IMR-90 (cell line): ENCODE results near the gene ELMO1. TPM values are rescaled to one million over a fixed set of nuclear protein-coding genes. Genes with fewer than 3 reads are reported as not detected.

Experiments used
- ATAC-seq: fragments of 200-7000 bp; cut with Tn5 transposase; 2 replicates; pipeline ENCODE4 v1.9.1; 2020; ENCODE audit warnings: low read depth, mild to moderate bottlenecking, moderate library complexity
- BruUV-seq: library from RNA; stranded (reverse); fragments of 400-500 nt; replicated peaks from 2 replicates; lab custom pipeline; 2021; lab: Mats Ljungman, UMichigan
- CTCF ChIA-PET: fragments of 300-600 bp; formaldehyde crosslinking; extraction: SDS; loops from one replicate; lab custom pipeline; 2021; ENCODE audit warnings: antibody characterized with exemption; lab: Yijun Ruan, JAX
- POLR2A ChIA-PET: fragments of 300-600 bp; sonication (Branson Sonifier 250); formaldehyde crosslinking; loops from one replicate; lab custom pipeline; 2022; ENCODE audit warnings: antibody characterized with exemption; ENCODE audit not compliant: unreplicated experiment; lab: Charles Lee
- DNase-seq: peaks from one replicate; pipeline ENCODE4 v3.0.0; 2013
- H2AFZ ChIP-seq: replicated peaks from 2 replicates; pipeline ENCODE3; 2013; ENCODE audit warnings: low read length, mild to moderate bottlenecking; ENCODE audit not compliant: poor library complexity
- H2AK5ac ChIP-seq: 2 replicates; pipeline ENCODE4 v1.6.1; 2013; ENCODE audit warnings: low read depth, low read length, inconsistent platforms
- H2AK9ac ChIP-seq: replicated peaks from 2 replicates; pipeline ENCODE3; 2013; ENCODE audit warnings: mild to moderate bottlenecking, low read depth, low read length, moderate library complexity; ENCODE audit not compliant: poor library complexity
- H2BK120ac ChIP-seq: 2 replicates; pipeline ENCODE4 v1.6.1; 2013; ENCODE audit warnings: low read depth, low read length, inconsistent platforms
- H2BK15ac ChIP-seq: 3 replicates; pipeline ENCODE4 v1.6.1; 2013; ENCODE audit warnings: low read depth, low read length, inconsistent platforms
- H2BK20ac ChIP-seq: 2 replicates; pipeline ENCODE4 v1.6.1; 2013; ENCODE audit warnings: low read depth, mild to moderate bottlenecking, inconsistent platforms, low read length, moderate library complexity
- H2BK5ac ChIP-seq: 2 replicates; pipeline ENCODE4 v1.6.1; 2013; ENCODE audit warnings: mild to moderate bottlenecking, low read depth, low read length, inconsistent platforms; ENCODE audit not compliant: poor library complexity, severe bottlenecking
- H3K14ac ChIP-seq: replicated peaks from 2 replicates; pipeline ENCODE4 v1.6.1; 2013; ENCODE audit warnings: low read depth, low read length, inconsistent platforms
- H3K18ac ChIP-seq: 2 replicates; pipeline ENCODE4 v1.6.1; 2013; ENCODE audit warnings: low read depth, low read length, control low read depth
- H3K23ac ChIP-seq: 2 replicates; pipeline ENCODE4 v1.6.1; 2013; ENCODE audit warnings: low read depth, low read length, inconsistent platforms
- H3K27ac ChIP-seq: 2 replicates; pipeline ENCODE4 v1.5.1; 2013; ENCODE audit warnings: mild to moderate bottlenecking, control low read depth, low read length; ENCODE audit not compliant: insufficient read depth
- H3K27me3 ChIP-seq: 2 replicates; pipeline ENCODE4 v1.6.1; 2013; ENCODE audit warnings: low read length; ENCODE audit not compliant: control insufficient read depth, insufficient read depth
- H3K36me3 ChIP-seq: 2 replicates; pipeline ENCODE4 v1.6.1; 2013; ENCODE audit warnings: low read length, mixed read lengths; ENCODE audit not compliant: control insufficient read depth, insufficient read depth
- H3K4ac ChIP-seq: 2 replicates; pipeline ENCODE4 v1.6.1; 2013; ENCODE audit warnings: low read depth, low read length, inconsistent platforms
- H3K4me1 ChIP-seq: 2 replicates; pipeline ENCODE4 v1.6.1; 2013; ENCODE audit warnings: low read length, mixed read lengths; ENCODE audit not compliant: control insufficient read depth, insufficient read depth
- H3K4me2 ChIP-seq: 2 replicates; pipeline ENCODE4 v1.6.1; 2013; ENCODE audit warnings: low read depth, mild to moderate bottlenecking, control low read depth, low read length, moderate library complexity
- H3K4me3 ChIP-seq: 2 replicates; pipeline ENCODE4 v1.5.1; 2013; ENCODE audit warnings: low read depth, mild to moderate bottlenecking, control low read depth, low read length, moderate library complexity; ENCODE audit not compliant: insufficient read depth
- H3K56ac ChIP-seq: 2 replicates; pipeline ENCODE4 v1.6.1; 2013; ENCODE audit warnings: low read length, inconsistent platforms; ENCODE audit not compliant: insufficient read depth; ENCODE audit errors: extremely low read depth
- H3K79me1 ChIP-seq, 2 experiments: 2 replicates each; pipeline ENCODE4 v1.6.1; 2013; ENCODE audit warnings: low read length in 2 of 2, inconsistent platforms in 1 of 2, low read depth in 1 of 2
- H3K9ac ChIP-seq: 2 replicates; pipeline ENCODE4 v1.6.1; 2013; ENCODE audit warnings: low read depth, low read length, control low read depth
- H3K9me1 ChIP-seq: 2 replicates; pipeline ENCODE4 v1.6.1; 2013; ENCODE audit warnings: low read length, inconsistent platforms; ENCODE audit not compliant: insufficient read depth
- H3K9me3 ChIP-seq: 2 replicates; pipeline ENCODE4 v1.6.1; 2013; ENCODE audit warnings: low read length; ENCODE audit not compliant: control insufficient read depth, insufficient read depth
- H4K20me1 ChIP-seq: 2 replicates; pipeline ENCODE4 v1.6.1; 2013; ENCODE audit warnings: low read length, inconsistent platforms; ENCODE audit not compliant: insufficient read depth
- H4K5ac ChIP-seq: 2 replicates; pipeline ENCODE4 v1.6.1; 2013; ENCODE audit warnings: mild to moderate bottlenecking, low read depth, low read length, control low read depth
- H4K8ac ChIP-seq, 2 experiments: 2 replicates each; pipeline ENCODE4 v1.6.1; 2013; ENCODE audit warnings: low read depth in 2 of 2, low read length in 2 of 2, control low read depth in 1 of 2, inconsistent platforms in 1 of 2
- H4K91ac ChIP-seq: 2 replicates; pipeline ENCODE4 v1.6.1; 2013; ENCODE audit warnings: low read depth, low read length, inconsistent platforms; ENCODE audit not compliant: insufficient read depth
- BHLHE40 ChIP-seq: fragments of 150-350 bp; IDR thresholded peaks from 2 replicates; pipeline ENCODE4 v1.6.1; 2016; ENCODE audit warnings: mild to moderate bottlenecking, low read depth, low read length
- CEBPB ChIP-seq: IDR thresholded peaks from 2 replicates; pipeline ENCODE4 v1.6.1; 2012; ENCODE audit warnings: low read depth, low read length, improper control_type of control experiment
- FOS ChIP-seq: fragments of 150-350 bp; IDR thresholded peaks from 2 replicates; pipeline ENCODE4 v1.6.1; 2016; ENCODE audit warnings: low read depth, low read length
- MAFK ChIP-seq: IDR thresholded peaks from 2 replicates; pipeline ENCODE4 v1.6.1; 2012; ENCODE audit warnings: low read depth, low read length, improper control_type of control experiment
- MAZ ChIP-seq: IDR thresholded peaks from 2 replicates; pipeline ENCODE4 v1.6.1; 2012; ENCODE audit warnings: low read depth, mild to moderate bottlenecking, low read length, improper control_type of control experiment, moderate library complexity, borderline replicate concordance
- MXI1 ChIP-seq: IDR thresholded peaks from 2 replicates; pipeline ENCODE4 v1.6.1; 2012; ENCODE audit warnings: low read depth, mild to moderate bottlenecking, low read length, moderate library complexity, borderline replicate concordance
- NFE2L2 ChIP-seq: fragments of 150-350 bp; IDR thresholded peaks from 2 replicates; pipeline ENCODE4 v1.6.1; 2016; ENCODE audit warnings: low read depth, mild to moderate bottlenecking, low read length
- RAD21 ChIP-seq: IDR thresholded peaks from 2 replicates; pipeline ENCODE4 v1.6.1; 2012; ENCODE audit warnings: low read length, improper control_type of control experiment
- RCOR1 ChIP-seq: IDR thresholded peaks from 2 replicates; pipeline ENCODE4 v1.6.1; 2012; ENCODE audit warnings: mild to moderate bottlenecking, low read length, improper control_type of control experiment; ENCODE audit not compliant: insufficient replicate concordance
- RFX5 ChIP-seq: IDR thresholded peaks from 2 replicates; pipeline ENCODE4 v1.8.0; 2012; ENCODE audit warnings: low read depth, mild to moderate bottlenecking, low read length, moderate library complexity
- SMC3 ChIP-seq: fragments of 150-350 bp; IDR thresholded peaks from 2 replicates; pipeline ENCODE4 v1.6.1; 2016; ENCODE audit warnings: low read depth, mild to moderate bottlenecking, antibody characterized with exemption, low read length, moderate library complexity
- WGBS, 2 experiments: methylation state at CpG; one replicate each; pipeline versions ENCODE4 v1.1.5 to v1.1.7; 2013; ENCODE audit warnings: missing lambda C conversion rate in 2 of 2; ENCODE audit not compliant: insufficient read length in 1 of 2; ENCODE audit errors: extremely low coverage in 2 of 2; 5-methylcytosine and 5-hydroxymethylcytosine counted together
- dilution Hi-C: fragments of 300-500 bp; cut with HindIII; formaldehyde crosslinking; loops from one replicate; pipeline ENCODE4 v1.14.3; 2018; ENCODE audit warnings: low sequenced_read_pairs; ENCODE audit not compliant: unreplicated experiment
- in situ Hi-C: fragments of 300-500 bp; cut with MboI; formaldehyde crosslinking; loops from 3 replicates; pipeline ENCODE4 v1.14.3; 2019; ENCODE audit warnings: low sequenced_read_pairs, inconsistent platforms, mixed read lengths
- intact Hi-C: fragments of 100-400 bp; cut with micrococcal nuclease; formaldehyde crosslinking; loops from 2 replicates; pipeline ENCODE4 v1.10.0; 2022
- polyA plus RNA-seq, 3 experiments: library from polyadenylated mRNA; depleted of rRNA; stranded (reverse); fragments of >200 nt; gene quantifications; 2 replicates each; pipeline ENCODE4 v1.2.3, GENCODE V29; 2012; ENCODE audit warnings: low replicate concordance in 1 of 3
- total RNA-seq: library from RNA; depleted of rRNA; stranded (reverse); fragments of >200 nt; gene quantifications from 2 replicates; pipeline ENCODE4 v1.2.3, GENCODE V29; 2012
- TF ChIP-seq, protein P1 (sequence below): conservative IDR thresholded peaks from 2 replicates; pipeline ENCODE4 v1.5.1; 2012; ENCODE audit warnings: mild to moderate bottlenecking, low read depth, low read length, improper control_type of control experiment
- TF ChIP-seq, protein P2 (sequence below): fragments of 150-350 bp; IDR thresholded peaks from 2 replicates; pipeline ENCODE4 v1.6.1; 2016; ENCODE audit warnings: low read depth, mild to moderate bottlenecking, low read length, moderate library complexity, borderline replicate concordance
- TF ChIP-seq, protein P3 (sequence below): fragments of 150-350 bp; IDR thresholded peaks from 2 replicates; pipeline ENCODE4 v1.6.1; 2017; ENCODE audit warnings: mild to moderate bottlenecking, antibody characterized with exemption, low read length, low read depth

The ELMO1 gene
- total and polyA plus RNA-seq, 2 of the 4 experiments (the other 2 are of a cell fraction) = 0.03 TPM; not detected in 1

DNA sequence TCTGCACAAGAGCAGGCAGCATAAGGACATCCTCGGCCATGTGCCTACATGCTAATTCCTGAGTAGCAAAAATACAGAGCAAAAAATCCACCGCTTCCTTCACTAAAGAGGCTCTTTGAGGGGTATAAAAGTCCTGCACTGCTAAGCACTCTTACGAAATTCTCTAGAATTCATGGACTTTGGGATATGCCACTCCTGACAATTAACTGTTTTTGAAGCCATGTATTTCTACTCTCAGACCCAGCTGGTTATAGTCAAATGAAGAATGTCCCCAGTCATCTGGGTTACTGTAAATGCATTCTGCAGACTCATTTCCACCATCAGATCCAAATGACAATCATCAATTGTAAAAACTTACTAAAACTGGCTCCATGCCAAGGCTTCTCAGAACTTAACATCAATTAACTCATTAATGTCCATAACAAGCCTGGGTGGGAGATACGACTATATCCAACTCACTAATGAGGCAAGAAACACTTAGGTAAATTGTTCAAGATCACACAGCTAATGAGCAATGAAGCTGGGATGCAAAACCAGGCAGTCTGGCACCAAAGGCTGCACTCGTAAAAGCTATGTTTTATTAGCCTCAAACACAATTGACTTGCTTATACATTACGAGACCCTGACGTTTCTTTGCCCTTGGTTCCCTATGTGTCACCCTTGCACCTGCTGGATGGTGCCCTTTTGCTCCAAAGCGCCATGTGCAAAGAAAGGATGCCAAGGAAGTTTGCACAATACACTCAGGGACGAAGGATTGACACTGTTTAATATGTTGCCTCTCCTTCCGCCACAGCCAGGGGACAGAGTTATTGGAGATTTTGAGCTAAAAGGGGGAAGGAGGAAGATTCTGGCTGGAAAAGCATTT, 250.4 kb downstream of the ELMO1 start:
- Histone ChIP-seq H2AK5ac (no peak overlapping the region), H3K4me2 (no peak overlapping the region), H2BK120ac (no peak overlapping the region), H2AFZ (no peak overlapping the region), H3K4me3 (no peak overlapping the region), H4K8ac (no peak overlapping the region), H2BK15ac (no peak overlapping the region), H3K79me1 (no peaks in the 10 kb centered on the region), H4K5ac (no peak overlapping the region), H3K14ac (no peak overlapping the region), H2BK5ac (no peak overlapping the region), H3K36me3 (no peaks in the 10 kb centered on the region), H3K56ac (no peak overlapping the region), H3K18ac (no peak overlapping the region), H2AK9ac (no peak overlapping the region), H3K4me1 (no peaks in the 10 kb centered on the region), H3K9me1 (no peaks in the 10 kb centered on the region), H2BK20ac (no peak overlapping the region), H4K91ac (no peak overlapping the region), H3K23ac (no peak overlapping the region), H4K20me1 (no peaks in the 10 kb centered on the region), H3K4ac (no peak overlapping the region), H3K9me3 (no peaks in the 10 kb centered on the region), H3K27me3 (no peaks in the 10 kb centered on the region), H3K9ac (no peak overlapping the region), H3K27ac (no peak overlapping the region)
- in situ Hi-C loops (loop anchor here (10.0 to 25.0 kb wide), 2 partner anchors 511 to 713 kb away; no protein-coding TSS in a partner anchor), intact Hi-C loops (loop anchor here (5.0 kb wide), 1 partner anchor 171 kb away; no protein-coding TSS in a partner anchor), dilution Hi-C loops (no loop called here)
- ATAC-seq (no peak; the same call in 1 of the 2 replicates), DNase-seq (no peak)
- CTCF ChIA-PET = interaction anchor here (0.6 to 4.7 kb wide), 16 partner anchors 9 to 1551 kb away, joined by 3 to 60 read pairs (median 4); no protein-coding TSS in a partner anchor
- WGBS, 2 experiments = no CpG with 5 or more reads among the region's 10 CpGs
- BruUV-seq = no TSS peak
- POLR2A ChIA-PET = no interaction called here
- TF ChIP-seq MXI1 (no peak), BHLHE40 (no peak), SMC3 (no peak), NFE2L2 (no peak), CEBPB (no peak), RCOR1 (no peak), RFX5 (no peak), MAZ (no peak), FOS (no peak), MAFK (no peak), RAD21 (no peak)
- TF ChIP-seq, protein P1, sequence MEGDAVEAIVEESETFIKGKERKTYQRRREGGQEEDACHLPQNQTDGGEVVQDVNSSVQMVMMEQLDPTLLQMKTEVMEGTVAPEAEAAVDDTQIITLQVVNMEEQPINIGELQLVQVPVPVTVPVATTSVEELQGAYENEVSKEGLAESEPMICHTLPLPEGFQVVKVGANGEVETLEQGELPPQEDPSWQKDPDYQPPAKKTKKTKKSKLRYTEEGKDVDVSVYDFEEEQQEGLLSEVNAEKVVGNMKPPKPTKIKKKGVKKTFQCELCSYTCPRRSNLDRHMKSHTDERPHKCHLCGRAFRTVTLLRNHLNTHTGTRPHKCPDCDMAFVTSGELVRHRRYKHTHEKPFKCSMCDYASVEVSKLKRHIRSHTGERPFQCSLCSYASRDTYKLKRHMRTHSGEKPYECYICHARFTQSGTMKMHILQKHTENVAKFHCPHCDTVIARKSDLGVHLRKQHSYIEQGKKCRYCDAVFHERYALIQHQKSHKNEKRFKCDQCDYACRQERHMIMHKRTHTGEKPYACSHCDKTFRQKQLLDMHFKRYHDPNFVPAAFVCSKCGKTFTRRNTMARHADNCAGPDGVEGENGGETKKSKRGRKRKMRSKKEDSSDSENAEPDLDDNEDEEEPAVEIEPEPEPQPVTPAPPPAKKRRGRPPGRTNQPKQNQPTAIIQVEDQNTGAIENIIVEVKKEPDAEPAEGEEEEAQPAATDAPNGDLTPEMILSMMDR = no peak
- TF ChIP-seq, protein P2, sequence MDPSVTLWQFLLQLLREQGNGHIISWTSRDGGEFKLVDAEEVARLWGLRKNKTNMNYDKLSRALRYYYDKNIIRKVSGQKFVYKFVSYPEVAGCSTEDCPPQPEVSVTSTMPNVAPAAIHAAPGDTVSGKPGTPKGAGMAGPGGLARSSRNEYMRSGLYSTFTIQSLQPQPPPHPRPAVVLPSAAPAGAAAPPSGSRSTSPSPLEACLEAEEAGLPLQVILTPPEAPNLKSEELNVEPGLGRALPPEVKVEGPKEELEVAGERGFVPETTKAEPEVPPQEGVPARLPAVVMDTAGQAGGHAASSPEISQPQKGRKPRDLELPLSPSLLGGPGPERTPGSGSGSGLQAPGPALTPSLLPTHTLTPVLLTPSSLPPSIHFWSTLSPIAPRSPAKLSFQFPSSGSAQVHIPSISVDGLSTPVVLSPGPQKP = no peak
- TF ChIP-seq, protein P3, sequence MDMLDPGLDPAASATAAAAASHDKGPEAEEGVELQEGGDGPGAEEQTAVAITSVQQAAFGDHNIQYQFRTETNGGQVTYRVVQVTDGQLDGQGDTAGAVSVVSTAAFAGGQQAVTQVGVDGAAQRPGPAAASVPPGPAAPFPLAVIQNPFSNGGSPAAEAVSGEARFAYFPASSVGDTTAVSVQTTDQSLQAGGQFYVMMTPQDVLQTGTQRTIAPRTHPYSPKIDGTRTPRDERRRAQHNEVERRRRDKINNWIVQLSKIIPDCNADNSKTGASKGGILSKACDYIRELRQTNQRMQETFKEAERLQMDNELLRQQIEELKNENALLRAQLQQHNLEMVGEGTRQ = no peak
